NOMO-1 treated with dmso at 0.1 percent for 144 hours (cell line): ENCODE results near the gene LMAN1L.

Experiments used
- DNase-seq: peaks from one replicate; lab custom pipeline; 2025; ENCODE audit not compliant: unreplicated experiment; lab: John Stamatoyannopoulos, UW

LMAN1L gene

DNA sequence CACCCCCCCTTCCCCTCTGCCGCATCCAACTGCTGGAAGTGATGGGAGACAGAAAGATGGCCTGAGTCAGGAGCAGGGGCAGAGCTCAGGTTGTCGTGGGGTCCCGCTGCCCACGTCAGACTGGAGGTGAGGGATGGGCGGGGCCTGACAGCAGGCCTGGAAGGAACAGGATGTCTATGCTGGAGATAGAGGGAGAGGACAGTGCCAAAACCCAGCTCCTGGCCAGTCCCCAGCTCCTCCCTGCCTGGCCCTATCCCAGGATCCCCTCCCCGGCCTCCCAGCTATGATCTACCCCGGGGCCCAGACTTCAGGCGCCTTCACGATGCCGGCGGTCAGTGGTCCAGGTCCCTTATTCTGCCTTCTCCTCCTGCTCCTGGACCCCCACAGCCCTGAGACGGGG, at the start of gene LMAN1L:
LMAN1L (plus strand) TSS at position 303 of the 400 bp plus-strand sequence; CDS start at position 323, 20 bp downstream.
- DNase-seq = no peak

GRCh38 chr15:74763416-74763815, 49.2 kb upstream of the LMAN1L start:
- DNase-seq = no peak

DNA sequence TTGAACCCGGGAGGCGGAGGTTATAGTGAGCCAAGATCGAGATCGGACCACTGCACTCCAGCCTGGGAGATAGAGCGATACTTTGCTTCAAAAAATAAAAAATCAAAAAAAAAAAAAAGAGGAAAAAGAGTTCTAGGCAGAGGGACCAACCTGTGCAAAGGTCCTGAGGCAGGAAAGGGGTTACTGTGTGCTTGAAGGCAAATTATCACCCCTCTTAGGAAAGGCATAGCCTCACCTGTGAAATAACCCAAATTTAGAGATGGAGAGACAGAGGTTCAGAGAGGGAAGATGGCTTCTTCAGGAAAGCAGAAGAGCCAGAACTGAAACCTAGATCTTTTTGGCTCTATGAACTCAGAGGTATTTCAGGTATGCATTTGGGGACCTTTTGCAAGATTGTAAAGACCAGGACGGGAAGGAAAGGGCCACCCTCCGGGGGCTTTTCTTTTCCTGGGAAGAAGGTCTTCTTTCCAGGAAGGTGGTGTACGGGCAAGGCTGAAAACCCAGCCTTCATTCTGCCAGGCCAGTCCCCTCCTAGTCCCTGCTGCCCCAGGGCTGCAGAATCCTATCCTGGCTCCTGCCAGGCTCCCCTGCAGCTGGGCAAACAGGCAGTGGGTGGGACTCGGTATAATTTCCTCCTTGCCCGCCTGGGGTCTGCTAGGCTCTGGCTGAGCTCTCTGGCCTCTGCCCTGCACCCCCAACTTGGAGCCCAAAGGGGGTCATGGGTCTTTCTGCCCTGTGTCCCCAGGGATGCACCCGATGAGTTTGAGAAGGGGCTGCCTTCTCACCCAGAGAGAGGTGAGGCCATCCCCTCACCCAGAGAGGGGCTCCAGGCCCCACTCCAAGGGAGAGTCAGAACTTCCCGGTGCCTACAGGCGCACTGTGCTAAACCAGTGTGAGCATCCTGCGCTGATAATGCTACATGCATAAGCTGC, 45.2 kb upstream of the LMAN1L start:
- DNase-seq = no peak

DNA sequence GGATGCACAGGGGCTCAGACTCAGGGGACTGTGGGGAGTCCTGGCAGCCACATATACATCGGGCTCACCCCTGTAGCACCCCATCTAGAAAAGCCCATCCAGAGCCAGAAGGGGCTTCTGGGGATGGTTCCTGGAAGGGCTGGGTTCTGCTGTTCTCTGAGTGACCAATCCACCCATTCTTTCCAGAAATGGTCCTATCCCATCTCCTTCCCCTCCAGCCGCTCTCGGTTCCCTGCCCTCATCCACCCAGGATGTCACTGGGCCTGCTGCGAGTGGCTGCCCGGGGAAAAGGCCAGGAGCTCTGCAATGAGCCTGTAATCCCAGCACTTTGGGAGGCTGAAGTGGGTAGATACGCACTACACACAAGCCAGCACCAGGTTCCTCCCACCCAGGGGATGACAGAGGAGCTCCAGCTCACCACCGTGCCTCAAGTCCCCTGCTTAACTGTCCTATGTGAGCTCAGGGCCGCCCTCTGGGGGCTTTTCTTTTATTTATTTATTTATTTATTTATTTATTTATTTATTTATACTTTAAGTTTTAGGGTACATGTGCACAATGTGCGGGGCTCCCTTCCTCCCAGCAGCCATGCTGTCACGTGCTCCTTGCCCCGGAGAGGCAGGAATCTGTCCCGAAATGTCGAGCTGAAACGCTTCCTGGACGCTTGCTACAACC, 44.4 kb upstream of the LMAN1L start:
- DNase-seq = no peak

- no peak for DNase-seq
Observed at GRCh38 chr15:74768771-74769342, 43.8 kb upstream of the LMAN1L start.

GRCh38 chr15:74769463-74770025, 43.1 kb upstream of the LMAN1L start:
- DNase-seq = no peak

DNA sequence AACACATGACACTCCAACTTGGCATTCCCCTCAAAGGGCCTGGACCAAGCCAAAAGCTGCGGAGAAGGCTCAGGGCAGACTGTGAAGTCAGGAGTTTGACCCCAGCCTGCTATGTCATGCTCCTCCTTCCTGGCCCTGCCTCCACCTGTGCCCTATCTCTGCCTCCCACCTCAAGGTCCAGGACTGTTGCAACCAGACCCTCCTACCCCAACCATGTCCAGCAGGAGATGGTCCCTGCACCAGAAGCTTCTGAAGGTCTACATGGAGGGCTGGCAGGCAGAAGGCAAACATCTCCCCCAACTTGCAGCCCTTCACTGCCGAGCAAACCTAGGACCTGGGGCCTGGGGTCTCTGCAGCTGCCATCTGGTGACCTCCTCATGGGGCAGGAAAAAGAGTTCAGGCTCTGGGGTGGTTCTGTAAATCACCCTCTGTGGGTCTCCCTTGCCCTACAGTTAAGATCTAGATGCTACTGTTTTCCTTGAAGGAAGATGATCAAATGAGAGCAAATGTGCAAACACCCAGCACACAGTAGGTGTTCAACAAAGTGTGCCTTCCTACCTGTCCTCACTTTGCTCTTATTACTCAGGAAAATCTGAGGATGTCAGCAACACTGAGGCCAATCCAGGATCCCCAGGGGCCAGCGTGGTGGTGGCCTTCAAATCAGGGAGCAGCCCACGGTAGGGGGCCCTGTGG, 42.3 kb upstream of the LMAN1L start:
- DNase-seq = no peak

- no peak for DNase-seq
Observed at GRCh38 chr15:74773329-74773728, 39.3 kb upstream of the LMAN1L start.

- no peak for DNase-seq
Observed at GRCh38 chr15:74773731-74774252, 38.8 kb upstream of the LMAN1L start.

- DNase-seq = no peak
Observed at GRCh38 chr15:74775132-74775562, 37.5 kb upstream of the LMAN1L start.

DNA sequence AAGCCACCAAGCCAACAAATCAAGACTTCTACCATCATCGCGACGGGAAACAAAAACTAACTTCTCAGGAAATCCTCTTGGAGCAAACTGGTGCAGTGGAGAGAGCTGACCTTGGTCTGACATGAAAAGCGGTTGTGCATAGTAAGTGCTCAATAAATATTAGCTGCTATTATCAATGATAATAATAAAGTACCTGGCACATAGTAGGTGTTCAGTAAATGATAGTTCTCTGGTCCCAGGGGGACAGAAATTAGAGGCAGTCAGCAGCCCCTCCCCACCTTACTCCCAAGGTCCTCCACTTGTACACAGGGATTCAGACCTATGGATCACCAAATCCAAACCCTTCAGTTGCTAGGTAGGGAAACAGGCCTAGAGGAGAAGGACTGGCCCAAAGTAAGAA, 36.7 kb upstream of the LMAN1L start:
- no peak for DNase-seq

DNA sequence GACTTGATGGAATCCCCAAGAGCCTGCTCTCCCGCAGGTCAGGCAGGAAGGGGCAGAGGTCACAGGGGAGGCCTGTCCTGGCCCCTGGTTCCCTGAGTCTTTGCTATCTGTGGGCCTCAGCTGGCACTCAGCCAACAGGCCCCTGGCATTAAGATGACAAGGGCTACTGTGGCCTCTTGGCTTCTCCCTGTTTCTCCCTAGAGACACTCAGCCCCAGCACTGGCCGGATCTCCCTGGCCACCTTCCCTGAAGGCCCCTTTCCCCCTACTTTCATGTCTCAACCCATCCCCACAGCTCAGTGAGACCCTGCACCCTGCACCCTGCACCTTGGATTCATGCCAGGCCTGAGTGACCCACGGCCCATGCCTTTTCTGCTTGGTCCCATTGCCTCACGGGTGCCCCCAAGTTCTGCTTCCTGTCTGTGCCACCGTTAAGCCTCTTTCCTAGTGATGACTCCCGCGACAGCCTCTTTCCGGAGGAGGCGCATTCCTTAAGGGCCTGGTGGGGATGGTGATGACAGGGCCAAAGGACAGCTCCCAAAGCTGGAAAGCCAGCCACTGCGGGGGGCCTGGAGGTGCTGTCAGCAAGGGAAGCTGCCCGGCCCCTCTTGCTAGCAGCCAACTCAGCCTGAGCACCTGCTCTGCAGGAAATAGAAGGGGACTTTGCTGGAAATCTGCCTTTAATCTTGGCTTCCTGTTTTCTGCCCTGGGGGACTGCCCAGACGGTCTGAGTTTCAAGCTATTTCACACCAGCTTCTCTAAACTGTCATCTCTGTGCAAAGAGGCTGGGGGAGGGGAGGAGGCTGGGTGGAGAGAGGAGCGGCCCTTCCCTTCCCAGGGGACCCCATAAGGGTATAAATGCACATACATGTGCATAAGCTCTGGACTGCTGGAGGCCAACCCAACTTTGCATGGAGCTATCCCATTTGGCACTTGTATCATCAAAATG, 35.5 kb upstream of the LMAN1L start:
- peak; percentile 88 for DNase-seq

- DNase-seq = no peak
Observed at GRCh38 chr15:74777769-74778598, 34.7 kb upstream of the LMAN1L start.

DNA sequence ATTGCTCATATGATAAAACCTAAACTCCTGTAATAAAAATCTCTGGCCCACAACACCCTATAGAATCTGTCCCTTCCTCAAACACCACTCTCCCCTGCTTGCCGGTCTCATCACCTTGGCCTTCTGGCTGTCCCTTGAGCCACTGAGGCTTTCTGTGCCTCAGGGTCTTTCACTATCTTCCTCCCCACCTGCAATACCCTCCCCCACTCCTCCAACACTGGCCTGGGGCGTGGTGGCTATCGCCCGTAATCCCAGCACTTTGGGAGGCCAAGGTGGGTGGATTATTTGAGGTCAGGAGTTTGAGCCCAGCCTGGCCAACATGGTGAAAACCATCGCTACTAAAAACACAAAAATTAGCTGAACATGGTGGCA, 34.0 kb upstream of the LMAN1L start:
- DNase-seq = no peak

DNA sequence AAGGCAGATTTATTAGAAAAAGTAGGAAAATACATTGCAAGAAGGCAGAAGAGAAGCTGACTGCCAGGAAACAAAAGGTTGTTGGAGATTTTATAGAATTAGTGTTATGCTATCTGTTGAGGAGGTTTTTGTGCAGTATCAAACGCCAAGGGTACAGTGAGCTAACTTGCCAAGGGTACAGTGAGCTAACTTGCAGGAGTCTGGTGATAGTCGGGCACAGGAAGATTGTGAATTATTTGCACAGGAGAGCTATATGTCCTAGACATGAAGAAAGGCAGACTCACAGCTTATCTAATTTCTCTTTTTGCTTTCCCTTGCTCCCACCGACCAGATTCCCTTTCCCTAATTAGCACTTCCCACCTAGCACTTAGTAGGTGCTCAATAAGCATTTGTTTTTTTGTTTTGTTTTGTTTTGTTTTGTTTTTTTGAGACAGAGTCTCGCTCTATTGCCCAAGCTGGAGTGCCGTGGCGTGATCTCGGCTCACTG, 33.4 kb upstream of the LMAN1L start:
- no peak for DNase-seq

DNA sequence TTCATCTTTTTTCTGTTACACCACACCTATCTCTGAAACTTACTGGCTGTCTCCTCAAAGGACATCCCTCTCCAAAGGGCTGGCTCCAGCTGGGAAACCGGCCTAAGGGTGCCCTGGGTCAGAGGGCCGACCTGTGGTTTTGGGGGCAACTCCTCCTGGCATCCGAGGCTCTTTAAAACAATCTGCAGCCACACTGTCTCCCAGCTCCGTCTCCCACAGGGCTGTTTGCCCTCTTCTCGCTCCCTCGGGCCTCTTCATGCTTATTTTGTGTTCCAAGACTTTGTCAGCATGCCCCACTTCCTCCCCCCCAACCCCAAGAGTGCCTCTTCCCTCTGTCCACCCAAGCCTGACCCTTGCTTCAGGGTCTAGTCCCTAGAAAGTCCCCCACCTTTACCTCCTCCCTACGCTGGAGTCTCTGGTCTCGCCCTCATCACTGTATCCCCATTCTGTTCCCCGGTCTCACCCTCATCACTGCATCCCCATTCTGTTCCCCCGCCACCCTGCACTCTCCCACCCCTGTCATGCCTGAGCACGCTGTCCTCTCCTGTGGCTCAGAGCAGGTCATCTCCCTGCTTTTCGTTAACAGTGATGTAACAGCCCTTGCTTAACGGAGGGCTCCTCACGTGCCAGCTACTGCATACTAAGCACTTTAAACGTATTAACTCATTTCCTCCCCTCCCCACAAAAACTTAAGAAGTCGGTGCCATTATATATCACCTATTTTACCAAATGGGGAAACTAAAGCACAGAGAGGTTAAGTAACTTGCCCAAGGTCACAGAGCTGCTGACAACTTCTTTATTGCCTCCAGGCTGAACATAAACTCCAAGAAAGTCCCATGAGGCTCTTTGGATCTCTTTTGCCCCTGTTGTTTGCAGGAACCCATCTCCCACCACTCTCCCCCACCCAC, 31.9 kb upstream of the LMAN1L start:
- DNase-seq = peak; percentile 89

GRCh38 chr15:74781431-74782258, 31.0 kb upstream of the LMAN1L start, which contains the start of gene CSK:
CSK (plus strand) TSS chr15:74782080; CDS start chr15:74798298, 16,218 bp downstream.
- peak; percentile 61 for DNase-seq
